HG03025 (cell line): ENCODE data around the gene GINS2.

Source experiments
- ATAC-seq: cut with Tn5 transposase; IDR thresholded peaks from one replicate; pipeline ENCODE4 v1.9.1; 2021; ENCODE audit warnings: mild to moderate bottlenecking, moderate library complexity; ENCODE audit not compliant: unreplicated experiment, low FRiP score

Gene GINS2

DNA sequence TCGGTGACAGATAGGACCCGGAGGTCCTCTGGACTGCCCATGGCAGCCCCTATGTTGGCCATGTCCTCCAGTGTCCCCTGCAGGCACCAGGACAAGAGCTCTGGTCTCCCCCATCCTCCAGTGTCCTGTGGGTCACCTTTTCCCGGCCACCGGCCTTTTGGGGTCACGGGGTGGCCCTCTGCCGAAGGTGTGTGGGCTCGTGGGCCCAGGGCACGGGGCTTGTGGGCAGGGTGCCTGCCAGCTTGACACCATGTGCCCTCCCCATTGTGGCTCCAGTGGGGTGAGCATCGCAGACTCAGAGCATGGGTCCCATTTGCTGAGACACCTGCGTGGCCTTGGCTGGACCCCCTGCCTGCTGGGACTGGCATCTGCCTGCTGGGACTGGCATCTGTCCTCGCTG lies 57.5 kb downstream of the GINS2 start:
- ATAC-seq, result no peak

DNA sequence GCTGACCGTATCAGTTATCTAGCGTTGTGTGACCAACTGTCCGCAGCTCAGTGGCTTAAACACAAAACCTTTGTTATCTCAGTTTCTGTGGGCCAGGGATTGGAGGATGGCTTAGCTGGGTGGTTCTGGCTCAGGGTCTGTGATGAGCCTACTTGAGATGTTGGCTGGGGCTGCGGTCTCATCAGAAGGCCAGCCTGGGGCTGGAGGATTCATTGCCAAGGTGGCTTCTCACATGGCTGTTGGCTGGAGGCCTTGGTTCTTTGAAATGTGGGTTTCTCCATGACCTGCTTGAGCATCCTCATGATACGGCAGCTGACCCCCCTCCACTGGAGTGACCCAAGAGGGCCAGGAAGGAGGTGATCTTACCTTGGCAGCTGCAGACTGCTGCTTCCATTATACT lies 58.9 kb downstream of the GINS2 start:
- ATAC-seq, result no peak

GRCh38 chr16:85629326-85629725 lies 59.4 kb downstream of the GINS2 start:
- ATAC-seq, result no peak

GRCh38 chr16:85628645-85629044 lies 60.1 kb downstream of the GINS2 start:
- ATAC-seq, result no peak

DNA sequence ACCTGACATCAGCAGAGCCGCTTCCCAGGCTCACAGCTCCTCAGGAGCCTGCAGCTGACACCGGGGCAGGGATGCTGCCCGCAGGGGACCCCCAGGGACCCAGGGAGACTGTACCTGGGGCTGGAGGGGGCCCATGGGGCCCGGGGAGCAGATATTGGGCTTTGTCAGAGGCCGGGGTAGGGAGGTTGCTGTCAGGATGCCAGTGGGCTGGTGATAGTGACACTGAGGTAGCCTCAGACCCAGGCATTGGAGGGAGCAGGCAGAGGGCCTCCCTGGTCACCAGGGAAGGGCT lies 60.5 kb downstream of the GINS2 start:
- ATAC-seq, result no peak

DNA sequence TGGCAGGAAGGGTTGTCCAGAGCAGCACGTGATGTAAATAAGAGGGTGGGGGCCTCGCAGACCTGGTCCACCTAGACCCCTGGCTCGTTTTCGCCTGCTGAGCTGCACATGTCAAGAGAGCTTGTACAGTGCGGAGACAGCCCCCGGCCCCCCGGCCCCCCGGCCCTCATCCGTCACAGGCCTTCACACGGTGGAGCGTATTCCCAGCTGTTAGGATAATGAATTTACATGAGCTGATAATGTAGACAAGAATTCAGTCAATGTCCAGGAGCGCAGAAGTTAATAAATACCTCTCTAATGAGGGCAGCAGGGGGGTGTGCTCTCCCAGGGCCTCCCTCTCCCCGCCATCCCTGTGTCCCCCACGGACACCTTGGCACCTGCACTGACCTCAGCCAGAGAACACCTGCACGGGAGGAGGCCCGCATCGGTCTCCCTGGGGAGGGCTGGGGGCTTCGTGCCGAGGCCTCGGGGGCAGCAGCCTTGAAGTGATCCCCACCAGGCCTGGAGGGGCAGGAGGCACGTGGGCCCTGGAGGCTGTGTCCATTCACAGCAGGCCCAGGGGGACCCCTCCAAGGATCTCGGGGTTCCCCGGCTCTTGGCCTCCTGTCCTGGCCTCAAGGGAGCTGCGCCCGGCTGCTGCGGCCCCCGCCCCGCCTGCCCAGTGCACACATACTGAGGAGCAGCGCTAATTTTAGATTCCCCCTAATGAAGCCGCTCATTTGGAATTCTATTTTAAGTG lies 61.1 kb downstream of the GINS2 start:
- ATAC-seq, result no peak

GRCh38 chr16:85627089-85627488 lies 61.7 kb downstream of the GINS2 start:
- ATAC-seq, result no peak
